Measurements from ENCODE around the gene CALN1.

CALN1 gene

GRCh38 chr7:72326365-72326764 lies 85.8 kb downstream of the CALN1 start:
- no peaks in the 10 kb centered on the region for H3K4me1 Mint-ChIP-seq (ENCODE audit: low read depth)
- DNase-seq (ENCODE audit: low spot score), result no peak
- no peaks in the 10 kb centered on the region for H3K36me3 Mint-ChIP-seq (ENCODE audit: low read depth)
- H3K27ac Mint-ChIP-seq, result no peak overlapping the region
- no peaks in the 10 kb centered on the region for H3K27me3 Mint-ChIP-seq (ENCODE audit: low read depth)
- H3K4me3 Mint-ChIP-seq, result no peak overlapping the region
- no peaks in the 10 kb centered on the region for H3K9me3 Mint-ChIP-seq

- no peaks in the 10 kb centered on the region for H3K36me3 Mint-ChIP-seq (ENCODE audit: low read depth)
- H3K27me3 Mint-ChIP-seq (ENCODE audit: low read depth), result no peaks in the 10 kb centered on the region
- H3K4me3 Mint-ChIP-seq, result no peak overlapping the region
- DNase-seq (ENCODE audit: low spot score), result no peak
- no peaks in the 10 kb centered on the region for H3K4me1 Mint-ChIP-seq (ENCODE audit: low read depth)
- no peaks in the 10 kb centered on the region for H3K9me3 Mint-ChIP-seq
- H3K27ac Mint-ChIP-seq, result no peak overlapping the region
These were observed 86.6 kb downstream of the CALN1 start for GRCh38 chr7:72325561-72325960.

DNA sequence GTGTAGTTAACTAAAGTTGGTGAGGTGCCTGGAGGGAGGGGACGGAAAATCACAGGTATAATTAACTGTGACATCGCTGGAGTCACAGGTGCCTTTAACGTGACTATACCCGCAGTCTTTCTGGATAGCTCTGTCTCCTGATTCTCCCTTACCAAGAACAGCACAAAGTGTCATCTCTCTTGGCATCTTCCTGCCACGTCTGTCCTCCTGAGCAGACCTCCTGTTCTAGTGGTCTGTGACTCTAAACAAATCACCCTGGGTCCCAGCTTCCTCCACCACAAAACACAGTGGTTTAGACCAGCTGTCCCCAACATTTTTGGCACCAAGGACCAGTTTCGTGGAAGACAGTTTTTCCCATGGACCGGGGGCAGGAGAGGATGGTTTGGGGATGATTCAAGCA lies 90.5 kb downstream of the CALN1 start:
- peaks cover 3% of the 10 kb centered on the region for H3K9me3 Mint-ChIP-seq
- no peaks in the 10 kb centered on the region for H3K27me3 Mint-ChIP-seq (ENCODE audit: low read depth)
- no peak for DNase-seq (ENCODE audit: low spot score)
- no peak overlapping the region for H3K27ac Mint-ChIP-seq
- H3K4me3 Mint-ChIP-seq, result no peak overlapping the region
- H3K36me3 Mint-ChIP-seq (ENCODE audit: low read depth), result no peaks in the 10 kb centered on the region
- H3K4me1 Mint-ChIP-seq (ENCODE audit: low read depth), result no peaks in the 10 kb centered on the region

DNA sequence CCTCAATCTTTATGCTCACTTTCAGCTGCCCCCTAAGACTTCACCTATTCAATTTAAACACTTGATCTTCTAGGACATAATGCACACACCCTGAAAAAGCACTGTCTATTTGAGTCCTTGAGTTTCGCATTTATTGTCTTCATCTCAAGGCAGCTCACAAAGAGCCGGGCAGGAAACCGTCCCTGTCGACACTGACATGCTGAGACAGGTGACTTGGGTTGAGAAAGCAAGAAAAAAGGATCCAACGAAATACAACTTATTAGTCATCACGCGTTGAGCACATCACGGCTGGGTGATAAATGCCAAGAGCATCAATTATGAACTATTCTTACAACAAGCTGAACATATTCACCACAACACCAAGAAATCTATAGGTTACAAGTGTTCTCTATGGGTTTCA lies 91.1 kb downstream of the CALN1 start:
- H3K27ac Mint-ChIP-seq, result no peak overlapping the region
- H3K27me3 Mint-ChIP-seq (ENCODE audit: low read depth), result no peaks in the 10 kb centered on the region
- peaks cover 3% of the 10 kb centered on the region for H3K9me3 Mint-ChIP-seq
- no peaks in the 10 kb centered on the region for H3K36me3 Mint-ChIP-seq (ENCODE audit: low read depth)
- no peaks in the 10 kb centered on the region for H3K4me1 Mint-ChIP-seq (ENCODE audit: low read depth)
- no peak overlapping the region for H3K4me3 Mint-ChIP-seq
- no peak for DNase-seq (ENCODE audit: low spot score)

DNA sequence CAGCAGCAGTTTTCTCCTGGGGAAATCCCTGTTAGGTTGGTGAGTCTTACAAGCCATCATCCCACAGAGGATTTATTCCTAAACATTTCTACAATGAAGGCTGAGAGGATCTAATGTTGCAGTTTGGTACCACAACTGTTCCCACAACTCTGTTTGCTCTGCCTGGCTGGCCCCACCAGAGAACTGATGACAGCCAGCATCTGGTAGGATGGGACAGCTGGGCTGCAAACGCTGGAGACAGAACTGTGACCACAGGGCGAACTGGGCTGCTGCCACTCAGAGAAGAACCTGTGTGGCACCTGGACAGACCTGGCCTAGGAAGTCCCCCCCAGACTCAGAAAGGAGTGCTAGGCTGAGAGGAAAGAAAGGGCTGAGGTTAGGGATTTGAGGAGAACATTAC lies 94.8 kb downstream of the CALN1 start:
- Mint-ChIP-seq H3K4me3 (no peak overlapping the region), H3K27me3 (ENCODE audit: low read depth) (no peaks in the 10 kb centered on the region), H3K9me3 (peaks cover 5% of the 10 kb centered on the region), H3K4me1 (ENCODE audit: low read depth) (no peaks in the 10 kb centered on the region), H3K27ac (no peak overlapping the region), H3K36me3 (ENCODE audit: low read depth) (no peaks in the 10 kb centered on the region)
- DNase-seq (ENCODE audit: low spot score), result no peak

DNA sequence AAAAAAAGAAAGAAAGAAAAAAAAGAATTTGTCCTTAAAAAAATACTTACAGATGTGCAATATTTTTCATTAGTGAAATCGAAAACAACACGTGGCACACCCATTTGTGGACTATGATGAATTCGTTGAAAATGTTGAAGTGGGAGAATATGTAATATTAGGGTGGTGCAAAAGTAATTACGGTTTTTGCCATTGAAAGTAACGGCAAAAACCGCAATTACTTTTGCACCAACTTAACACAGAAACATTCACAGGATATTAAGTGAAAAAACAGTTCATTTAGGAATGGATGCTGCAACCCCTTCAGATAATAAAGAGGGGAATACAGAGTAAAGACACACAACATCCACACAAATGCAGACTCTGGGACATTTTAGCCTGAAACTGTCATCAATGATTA lies 96.0 kb downstream of the CALN1 start:
- no peak overlapping the region for H3K27ac Mint-ChIP-seq
- no peaks in the 10 kb centered on the region for H3K27me3 Mint-ChIP-seq (ENCODE audit: low read depth)
- H3K4me1 Mint-ChIP-seq (ENCODE audit: low read depth), result no peaks in the 10 kb centered on the region
- no peaks in the 10 kb centered on the region for H3K36me3 Mint-ChIP-seq (ENCODE audit: low read depth)
- DNase-seq (ENCODE audit: low spot score), result no peak
- H3K4me3 Mint-ChIP-seq, result no peak overlapping the region
- H3K9me3 Mint-ChIP-seq, result peaks cover 10% of the 10 kb centered on the region

- DNase-seq (ENCODE audit: low spot score), result no peak
- peaks cover 12% of the 10 kb centered on the region for H3K9me3 Mint-ChIP-seq
- H3K4me1 Mint-ChIP-seq (ENCODE audit: low read depth), result no peaks in the 10 kb centered on the region
- no peaks in the 10 kb centered on the region for H3K27me3 Mint-ChIP-seq (ENCODE audit: low read depth)
- no peaks in the 10 kb centered on the region for H3K36me3 Mint-ChIP-seq (ENCODE audit: low read depth)
- H3K27ac Mint-ChIP-seq, result no peak overlapping the region
- H3K4me3 Mint-ChIP-seq, result no peak overlapping the region
These were observed 98.2 kb downstream of the CALN1 start for GRCh38 chr7:72313906-72314305.

GRCh38 chr7:72310301-72310700 lies 101.8 kb downstream of the CALN1 start:
- Mint-ChIP-seq H3K27me3 (ENCODE audit: low read depth) (no peaks in the 10 kb centered on the region), H3K27ac (no peak overlapping the region), H3K4me1 (ENCODE audit: low read depth) (no peaks in the 10 kb centered on the region), H3K9me3 (peaks cover 11% of the 10 kb centered on the region), H3K36me3 (ENCODE audit: low read depth) (no peaks in the 10 kb centered on the region), H3K4me3 (no peak overlapping the region)
- no peak for DNase-seq (ENCODE audit: low spot score)

DNA sequence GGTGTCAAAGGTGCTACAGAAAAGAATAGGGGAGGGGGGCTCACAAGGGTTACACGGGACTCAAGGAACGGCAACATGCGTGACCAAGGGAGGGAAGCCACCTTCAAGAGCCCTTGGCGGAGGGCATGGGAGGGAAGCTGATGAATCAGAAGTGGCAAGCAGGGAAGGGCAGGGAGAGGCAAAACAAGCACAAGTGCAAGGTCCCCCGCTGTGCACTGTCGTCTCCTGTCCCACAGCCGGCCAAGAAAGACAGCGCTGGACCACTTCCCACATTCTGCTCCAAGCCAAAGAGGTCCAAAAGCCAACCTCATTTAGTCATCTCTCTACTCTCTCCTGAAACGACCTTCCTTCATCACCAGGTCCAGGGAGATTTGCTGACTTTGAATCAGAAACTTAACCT lies 102.7 kb downstream of the CALN1 start:
- H3K4me1 Mint-ChIP-seq (ENCODE audit: low read depth), result no peaks in the 10 kb centered on the region
- no peaks in the 10 kb centered on the region for H3K36me3 Mint-ChIP-seq (ENCODE audit: low read depth)
- H3K27me3 Mint-ChIP-seq (ENCODE audit: low read depth), result no peaks in the 10 kb centered on the region
- peaks cover 11% of the 10 kb centered on the region for H3K9me3 Mint-ChIP-seq
- DNase-seq (ENCODE audit: low spot score), result no peak
- no peak overlapping the region for H3K27ac Mint-ChIP-seq
- no peak overlapping the region for H3K4me3 Mint-ChIP-seq

DNA sequence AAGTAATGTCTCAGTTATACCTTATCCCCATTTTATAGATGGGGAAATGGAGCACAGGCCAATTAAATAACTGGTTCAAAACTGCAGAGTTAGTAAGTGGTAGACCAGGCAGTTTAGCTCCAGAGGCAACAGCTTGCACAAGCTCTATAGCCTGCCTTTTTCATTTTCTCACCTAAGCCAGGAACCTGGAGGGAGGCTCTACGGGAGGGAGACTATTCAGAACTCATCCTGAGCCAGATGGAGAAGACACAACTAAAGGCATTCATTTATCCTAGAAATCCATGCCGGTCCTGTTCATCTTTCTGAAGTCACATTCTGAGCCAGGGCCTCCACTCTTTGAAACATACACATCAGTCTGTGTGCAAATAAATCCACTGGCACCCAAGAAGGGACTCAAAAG lies 103.2 kb downstream of the CALN1 start:
- H3K27ac Mint-ChIP-seq, result no peak overlapping the region
- H3K9me3 Mint-ChIP-seq, result peaks cover 11% of the 10 kb centered on the region
- no peak for DNase-seq (ENCODE audit: low spot score)
- H3K4me1 Mint-ChIP-seq (ENCODE audit: low read depth), result no peaks in the 10 kb centered on the region
- no peaks in the 10 kb centered on the region for H3K27me3 Mint-ChIP-seq (ENCODE audit: low read depth)
- H3K36me3 Mint-ChIP-seq (ENCODE audit: low read depth), result no peaks in the 10 kb centered on the region
- no peak overlapping the region for H3K4me3 Mint-ChIP-seq

GRCh38 chr7:72307566-72307965 lies 104.6 kb downstream of the CALN1 start:
- Mint-ChIP-seq H3K27me3 (ENCODE audit: low read depth) (no peaks in the 10 kb centered on the region), H3K27ac (no peak overlapping the region), H3K36me3 (ENCODE audit: low read depth) (no peaks in the 10 kb centered on the region), H3K9me3 (peaks cover 11% of the 10 kb centered on the region), H3K4me3 (no peak overlapping the region), H3K4me1 (ENCODE audit: low read depth) (no peaks in the 10 kb centered on the region)
- DNase-seq (ENCODE audit: low spot score), result no peak

DNA sequence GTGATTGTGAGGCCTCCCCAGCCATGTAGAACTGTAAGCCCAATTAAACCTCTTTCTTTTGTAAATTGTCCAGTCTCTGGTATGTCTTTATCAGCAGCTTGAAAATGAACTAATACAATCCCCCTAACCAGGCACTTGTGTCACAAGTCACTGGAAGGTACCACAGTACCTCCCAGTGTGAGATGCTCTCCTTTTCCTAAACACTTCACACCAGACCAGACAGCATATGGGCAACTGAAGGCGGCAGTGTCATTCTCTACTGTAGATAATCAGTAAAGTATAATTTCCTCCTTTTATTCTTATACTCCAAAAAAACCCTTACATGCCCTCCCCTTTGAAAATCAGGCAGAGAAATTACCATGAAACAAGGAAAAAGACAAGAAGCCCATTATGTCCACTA lies 113.2 kb downstream of the CALN1 start:
- no peaks in the 10 kb centered on the region for H3K36me3 Mint-ChIP-seq (ENCODE audit: low read depth)
- DNase-seq (ENCODE audit: low spot score), result no peak
- H3K9me3 Mint-ChIP-seq, result peaks cover 9% of the 10 kb centered on the region

GRCh38 chr7:72298091-72298490 lies 114.0 kb downstream of the CALN1 start:
- Mint-ChIP-seq H3K9me3 (peaks cover 9% of the 10 kb centered on the region), H3K27me3 (ENCODE audit: low read depth) (no peaks in the 10 kb centered on the region), H3K27ac (no peak overlapping the region), H3K4me3 (no peak overlapping the region), H3K4me1 (ENCODE audit: low read depth) (no peaks in the 10 kb centered on the region), H3K36me3 (ENCODE audit: low read depth) (no peaks in the 10 kb centered on the region)
- no peak for DNase-seq (ENCODE audit: low spot score)

More for the DNA sequence above, 113.2 kb downstream of the CALN1 start:
- Mint-ChIP-seq H3K27ac (no peak overlapping the region), H3K4me3 (no peak overlapping the region), H3K4me1 (ENCODE audit: low read depth) (no peaks in the 10 kb centered on the region), H3K27me3 (ENCODE audit: low read depth) (no peaks in the 10 kb centered on the region)

DNA sequence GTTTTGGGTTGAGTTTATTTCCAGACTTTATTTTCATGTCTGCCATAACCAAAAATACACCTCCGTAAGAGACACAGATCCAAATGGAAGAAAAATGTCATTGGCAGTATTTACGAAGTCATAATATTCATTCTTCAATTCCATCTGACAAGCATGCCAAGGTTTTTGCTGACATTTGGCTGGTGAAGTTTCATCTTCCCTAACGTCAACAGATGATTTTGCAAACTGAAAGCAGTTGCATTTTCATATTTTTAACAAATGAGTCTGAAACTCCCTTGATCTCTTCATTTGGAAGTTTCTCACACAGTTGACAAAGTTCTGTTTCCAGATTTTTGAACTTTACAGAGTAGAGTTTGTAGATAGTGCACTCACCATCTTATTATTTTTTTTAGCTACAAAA lies 114.5 kb downstream of the CALN1 start:
- H3K9me3 Mint-ChIP-seq, result peaks cover 9% of the 10 kb centered on the region
- H3K27me3 Mint-ChIP-seq (ENCODE audit: low read depth), result no peaks in the 10 kb centered on the region
- H3K4me3 Mint-ChIP-seq, result no peak overlapping the region
- DNase-seq (ENCODE audit: low spot score), result no peak
- H3K27ac Mint-ChIP-seq, result no peak overlapping the region
- no peaks in the 10 kb centered on the region for H3K36me3 Mint-ChIP-seq (ENCODE audit: low read depth)
- H3K4me1 Mint-ChIP-seq (ENCODE audit: low read depth), result no peaks in the 10 kb centered on the region

DNA sequence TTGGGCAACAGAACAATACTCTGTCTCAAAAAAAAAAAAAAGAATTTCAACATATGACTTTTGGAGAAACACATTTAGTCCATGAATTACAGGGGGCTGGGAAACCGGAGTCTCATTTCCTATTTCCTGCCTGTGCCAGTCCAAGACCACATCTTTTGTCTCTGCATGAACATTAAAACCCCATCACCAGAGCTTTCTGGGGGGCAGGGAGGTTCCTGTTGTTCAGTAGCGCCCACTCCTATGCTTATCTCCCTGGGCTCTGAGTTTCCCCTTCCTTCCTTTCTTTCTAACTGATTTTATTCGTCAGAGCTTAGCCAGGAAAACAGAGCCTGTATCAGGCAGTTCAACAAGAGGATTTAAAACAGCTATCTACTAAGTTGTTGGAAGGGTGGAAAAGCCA lies 119.3 kb downstream of the CALN1 start:
- H3K27ac Mint-ChIP-seq, result no peak overlapping the region
- H3K27me3 Mint-ChIP-seq (ENCODE audit: low read depth), result no peaks in the 10 kb centered on the region
- no peak overlapping the region for H3K4me3 Mint-ChIP-seq
- no peaks in the 10 kb centered on the region for H3K36me3 Mint-ChIP-seq (ENCODE audit: low read depth)
- no peaks in the 10 kb centered on the region for H3K4me1 Mint-ChIP-seq (ENCODE audit: low read depth)
- no peaks in the 10 kb centered on the region for H3K9me3 Mint-ChIP-seq
- DNase-seq (ENCODE audit: low spot score), result no peak

Data from T-helper 2 cell treated with Interferon-gamma antibody and Interleukin-4, amounts not matched to agents 5 μg/mL and 100 μg/mL, for 36 hours (primary cell).